Stimulated activated CD4-positive, alpha-beta T cell treated with anti-CD3 and anti-CD28 coated beads, Interleukin-4, amount 100 ng/mL, for 48 hours (primary cell): ENCODE data around the gene BMP8A.

Experiments used
- DNase-seq, 2 donors: peaks; one replicate each; pipeline ENCODE4 v3.0.0-alpha.2; 2020; ENCODE audit warnings: low read depth in 2 of 2

BMP8A gene

DNA sequence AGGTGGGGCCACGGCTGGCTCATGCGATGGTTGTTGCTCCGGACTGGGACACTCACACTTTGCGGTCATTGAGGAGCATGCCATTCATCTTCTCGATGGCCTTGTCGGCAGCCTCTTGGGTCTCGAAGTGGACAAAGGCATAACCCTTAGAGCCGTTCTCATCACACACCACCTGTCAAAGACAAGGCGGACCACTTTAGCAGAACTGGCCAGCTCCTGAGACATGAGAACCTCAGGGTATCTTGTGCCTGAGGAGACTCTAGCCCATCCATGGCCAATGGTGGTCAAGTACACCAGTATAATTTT, 79.7 kb downstream of the BMP8A start:
- no peak for DNase-seq

DNA sequence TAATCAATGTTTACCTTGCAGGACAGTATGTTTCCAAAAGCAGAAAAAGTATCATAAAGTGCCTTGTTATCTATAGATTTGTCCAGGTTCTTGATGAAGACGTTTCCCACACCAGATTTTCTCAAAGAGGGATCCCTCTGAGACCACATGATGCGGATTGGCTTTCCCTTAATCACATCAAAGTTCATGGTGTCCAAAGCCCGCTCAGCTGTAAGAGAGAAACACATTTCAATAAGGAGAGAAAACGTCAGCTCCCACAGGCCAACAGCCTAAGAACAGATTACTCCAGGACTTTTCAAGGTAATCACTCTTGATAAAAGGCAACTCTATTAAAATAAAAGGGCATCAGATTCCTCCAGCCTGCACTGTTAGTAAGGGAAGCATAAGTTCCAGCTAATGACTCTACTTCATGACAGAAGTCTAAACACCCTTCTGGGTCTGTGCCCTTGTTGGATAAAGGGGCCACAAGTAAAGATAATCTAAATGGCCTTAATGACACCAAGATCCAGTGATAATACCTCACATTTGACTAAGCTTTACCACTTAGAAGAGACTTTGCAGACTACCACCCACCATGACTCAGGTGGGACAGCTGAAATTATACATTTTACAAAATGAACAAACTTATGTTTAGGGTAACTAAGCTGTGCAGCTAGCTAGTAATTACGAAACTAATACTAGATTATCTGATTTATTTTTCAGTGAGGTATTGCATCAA, 81.1 kb downstream of the BMP8A start:
- DNase-seq: no peak

DNA sequence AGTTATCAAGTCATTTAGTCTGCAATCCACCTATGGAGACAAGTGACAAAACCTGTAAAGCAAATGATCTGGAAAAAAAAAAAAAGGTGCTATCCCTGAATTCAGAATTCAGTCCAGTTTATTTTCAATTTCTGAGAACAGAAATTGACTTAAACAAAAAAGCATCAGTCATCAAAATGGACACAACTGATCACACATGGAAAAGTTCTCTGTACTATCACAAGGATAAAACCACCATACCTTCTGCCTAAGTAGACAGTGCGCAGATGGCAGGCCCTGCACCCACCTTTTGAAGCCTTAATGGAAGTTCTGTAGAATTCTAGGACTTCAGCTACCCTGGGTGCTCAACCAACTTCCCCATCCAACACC, 81.6 kb downstream of the BMP8A start:
- no peak for DNase-seq

DNA sequence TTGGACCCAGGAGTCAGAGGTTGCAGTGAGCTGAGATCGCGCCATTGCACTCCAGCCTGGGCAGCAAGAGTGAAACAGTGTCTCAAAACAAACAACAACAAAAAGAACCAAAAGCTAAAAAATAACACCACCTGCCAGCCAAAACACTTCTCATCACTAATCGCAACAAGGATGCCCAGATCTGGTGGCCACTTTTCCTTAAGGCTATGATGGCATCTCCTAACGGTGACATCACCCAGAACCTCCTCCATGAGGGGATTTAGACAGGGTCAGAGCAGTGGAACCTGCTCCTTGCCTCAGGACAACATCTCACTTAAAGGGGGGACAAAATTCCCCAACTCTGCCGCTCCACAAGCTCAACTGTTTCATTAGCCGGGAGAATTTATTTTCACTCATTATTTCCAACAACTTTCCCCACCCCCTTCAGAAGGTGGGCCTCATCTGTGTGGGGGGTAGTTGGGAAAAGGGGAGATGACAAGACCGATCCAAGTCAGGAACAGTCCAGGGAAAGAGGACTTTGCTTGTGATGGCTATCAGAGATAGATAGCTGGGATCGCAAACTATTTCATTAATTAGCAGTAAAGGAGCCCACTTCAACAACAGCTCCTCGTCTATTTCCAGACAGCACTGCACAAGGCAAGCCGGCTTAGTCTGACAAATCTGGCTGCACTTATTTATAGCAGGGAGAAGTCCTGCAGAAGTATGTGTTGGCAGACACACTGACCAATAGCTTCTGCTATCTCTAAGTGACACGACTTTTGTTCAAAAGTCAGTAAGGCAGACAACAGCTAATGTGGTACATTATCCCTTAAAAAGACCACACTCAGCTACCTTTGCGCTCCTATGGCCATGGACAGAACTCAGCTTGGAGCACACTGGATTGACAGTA, 82.5 kb downstream of the BMP8A start:
- no peak for DNase-seq

DNA sequence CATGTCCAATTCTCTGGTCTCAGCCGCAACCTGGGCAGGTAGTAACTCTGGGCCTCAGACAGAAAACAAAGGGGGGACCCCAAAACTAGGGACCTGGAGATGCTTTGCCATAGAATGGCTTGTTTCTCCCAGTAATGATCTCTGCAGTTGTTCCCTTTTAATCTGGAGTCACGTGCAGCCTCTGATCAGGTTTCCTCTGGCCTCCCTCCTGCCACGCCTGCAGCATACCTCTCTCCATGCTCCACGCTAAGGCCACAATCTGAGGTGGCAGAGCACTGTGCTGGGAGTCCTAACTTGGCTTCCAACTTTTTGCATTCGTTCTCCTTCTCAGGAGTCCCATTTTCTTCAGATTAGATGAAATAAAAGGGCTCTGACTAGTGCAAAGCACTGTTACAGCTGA, 83.2 kb downstream of the BMP8A start:
- DNase-seq: no peak
